Breast epithelium (tissue), 3 donors: Measurements from ENCODE around the gene SH3BGRL2.

Source experiments
- CTCF ChIP-seq, 3 donors: fragments of 450-650 bp; IDR thresholded peaks; one replicate each; pipeline ENCODE4 v1.5.1; 2016 to 2017; ENCODE audit warnings: antibody characterized with exemption in 3 of 3, mild to moderate bottlenecking in 3 of 3, moderate library complexity in 3 of 3
- POLR2A ChIP-seq: fragments of 450-650 bp; IDR thresholded peaks from one replicate; pipeline ENCODE4 v1.6.1; 2016; ENCODE audit warnings: antibody characterized with exemption, mild to moderate bottlenecking, moderate library complexity

DNA sequence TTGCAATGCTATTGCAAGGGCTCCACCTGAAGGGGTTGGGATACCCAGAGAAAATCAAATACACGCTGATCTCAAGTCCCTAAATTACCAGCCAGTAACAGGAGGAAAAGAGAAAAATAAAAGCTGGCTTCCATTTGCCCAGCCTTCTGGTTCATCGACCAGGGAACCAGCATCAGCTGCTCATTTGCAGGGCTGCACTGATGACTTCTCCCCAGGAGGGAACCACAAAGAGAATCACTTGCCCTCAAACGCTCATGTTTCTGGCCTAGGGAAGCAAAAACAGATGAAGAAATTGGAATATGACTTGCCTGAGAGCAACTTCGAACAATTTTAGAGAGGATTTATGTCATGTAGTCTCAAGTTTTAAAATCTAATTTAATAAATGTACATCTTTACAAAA lies 119.7 kb downstream of the SH3BGRL2 start:
- TF ChIP-seq CTCF (IDR thresholded peaks at IDR 0.05) (no peak), POLR2A (no peak)
